ENCODE results near the gene SAFB.

The SAFB gene

DNA sequence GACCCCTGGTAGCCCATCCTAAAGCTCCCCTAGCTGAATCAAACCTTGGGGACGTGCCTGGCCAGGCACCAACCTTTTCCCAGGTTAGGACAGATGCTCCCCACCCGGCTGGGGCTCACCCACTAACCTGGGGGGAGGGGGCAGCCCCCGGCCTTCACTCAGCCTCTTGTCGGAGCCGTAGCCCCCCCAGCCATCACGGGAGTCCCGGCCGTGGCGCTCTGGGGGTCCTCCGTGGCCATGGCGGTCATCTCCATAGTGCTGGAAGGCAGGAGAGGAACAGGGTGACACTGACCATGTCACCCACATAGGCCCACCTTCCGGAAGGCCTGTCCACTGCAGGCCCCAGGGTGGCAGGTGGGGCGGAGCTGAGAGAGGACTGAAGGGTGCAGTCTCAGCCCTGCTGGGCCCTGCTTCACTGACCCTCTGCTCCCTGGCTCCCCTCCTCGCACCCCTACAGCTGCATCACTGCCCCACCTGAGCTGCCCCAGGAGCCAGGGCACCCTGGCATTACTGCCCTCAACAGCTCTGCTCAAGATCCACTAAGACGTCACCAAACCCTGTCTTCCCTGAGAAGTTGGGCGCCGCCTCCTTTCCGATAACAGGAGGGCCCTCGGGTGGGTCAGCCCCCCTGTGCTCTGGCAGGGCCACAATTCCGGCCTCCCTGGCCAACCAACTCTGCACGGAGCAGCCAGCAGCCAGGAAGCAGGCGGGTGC, 32.6 kb upstream of the SAFB start:
- no peak overlapping the region for H3K4me2 ChIP-seq (ENCODE audit: insufficient read depth, low read length)
- H3K79me2 ChIP-seq (ENCODE audit: insufficient read depth, low read length) = no peaks in the 10 kb centered on the region
- H3K27ac ChIP-seq (ENCODE audit: low read length) = no peak overlapping the region
- DNase-seq (no peak), ATAC-seq (ENCODE audit: insufficient read depth, low read depth) (no peak)
- H3K4me3 ChIP-seq (ENCODE audit: low read depth in 1 of 2, low read length in 2 of 2) = no peak overlapping the region
- H3K9ac ChIP-seq (ENCODE audit: low read depth, low read length) = no peak overlapping the region; the same call in 1 of the 2 replicates
- no peaks in the 10 kb centered on the region for H3K27me3 ChIP-seq (ENCODE audit: insufficient read depth, low read length, poor library complexity)
- no peaks in the 10 kb centered on the region for H3K4me1 ChIP-seq (ENCODE audit: insufficient read depth, low read length)
- H3K36me3 ChIP-seq (ENCODE audit: insufficient read depth, low read length) = peaks cover 95% of the 10 kb centered on the region
- TF ChIP-seq, protein P1, sequence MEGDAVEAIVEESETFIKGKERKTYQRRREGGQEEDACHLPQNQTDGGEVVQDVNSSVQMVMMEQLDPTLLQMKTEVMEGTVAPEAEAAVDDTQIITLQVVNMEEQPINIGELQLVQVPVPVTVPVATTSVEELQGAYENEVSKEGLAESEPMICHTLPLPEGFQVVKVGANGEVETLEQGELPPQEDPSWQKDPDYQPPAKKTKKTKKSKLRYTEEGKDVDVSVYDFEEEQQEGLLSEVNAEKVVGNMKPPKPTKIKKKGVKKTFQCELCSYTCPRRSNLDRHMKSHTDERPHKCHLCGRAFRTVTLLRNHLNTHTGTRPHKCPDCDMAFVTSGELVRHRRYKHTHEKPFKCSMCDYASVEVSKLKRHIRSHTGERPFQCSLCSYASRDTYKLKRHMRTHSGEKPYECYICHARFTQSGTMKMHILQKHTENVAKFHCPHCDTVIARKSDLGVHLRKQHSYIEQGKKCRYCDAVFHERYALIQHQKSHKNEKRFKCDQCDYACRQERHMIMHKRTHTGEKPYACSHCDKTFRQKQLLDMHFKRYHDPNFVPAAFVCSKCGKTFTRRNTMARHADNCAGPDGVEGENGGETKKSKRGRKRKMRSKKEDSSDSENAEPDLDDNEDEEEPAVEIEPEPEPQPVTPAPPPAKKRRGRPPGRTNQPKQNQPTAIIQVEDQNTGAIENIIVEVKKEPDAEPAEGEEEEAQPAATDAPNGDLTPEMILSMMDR (IDR thresholded peaks at IDR 0.05; ENCODE audit: borderline replicate concordance, extremely low read depth, low read length, poor library complexity, severe bottlenecking) = no peak
- no peak for TF ChIP-seq EZH2 (IDR thresholded peaks at IDR 0.05; ENCODE audit: borderline replicate concordance, low read depth, low read length, severe bottlenecking)
- peaks cover 59% of the 10 kb centered on the region for H4K20me1 ChIP-seq (ENCODE audit: insufficient read depth, low read length)
- no peaks in the 10 kb centered on the region for H3K9me3 ChIP-seq (ENCODE audit: insufficient read depth, low read length, severe bottlenecking)
- no peak overlapping the region for H2AFZ ChIP-seq (ENCODE audit: low read depth, low read length)

DNA sequence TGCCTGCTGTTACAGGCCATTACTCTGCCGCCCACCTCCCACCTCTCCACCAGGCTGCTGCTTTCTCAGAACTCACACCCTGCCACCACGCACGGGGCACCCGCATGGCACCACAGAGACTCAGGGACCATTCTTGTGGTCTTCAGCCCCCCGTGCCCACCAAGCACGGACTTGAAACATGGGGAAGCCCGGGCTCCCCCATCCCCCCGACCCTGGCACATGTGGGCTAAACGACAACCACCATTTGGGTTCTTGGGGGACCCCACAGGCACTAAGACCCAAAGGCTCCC, 32.1 kb upstream of the SAFB start:
- Histone ChIP-seq H3K27me3 (ENCODE audit: insufficient read depth, low read length, poor library complexity) (no peaks in the 10 kb centered on the region), H3K4me1 (ENCODE audit: insufficient read depth, low read length) (no peaks in the 10 kb centered on the region), H4K20me1 (ENCODE audit: insufficient read depth, low read length) (peaks cover 60% of the 10 kb centered on the region), H3K4me2 (ENCODE audit: insufficient read depth, low read length) (no peak overlapping the region), H3K4me3 (ENCODE audit: low read depth in 1 of 2, low read length in 2 of 2) (no peak overlapping the region), H3K27ac (ENCODE audit: low read length) (no peak overlapping the region), H3K9ac (ENCODE audit: low read depth, low read length) (no peak overlapping the region), H3K9me3 (ENCODE audit: insufficient read depth, low read length, severe bottlenecking) (no peaks in the 10 kb centered on the region), H2AFZ (ENCODE audit: low read depth, low read length) (no peak overlapping the region), H3K36me3 (ENCODE audit: insufficient read depth, low read length) (peaks cover 96% of the 10 kb centered on the region), H3K79me2 (ENCODE audit: insufficient read depth, low read length) (0 out of 2 replicates have a peak, but pooled peaks cover 4% of the 10 kb centered on the region)
- ATAC-seq (ENCODE audit: insufficient read depth, low read depth) = no peak
- DNase-seq = no peak
- TF ChIP-seq, protein P1 (IDR thresholded peaks at IDR 0.05; ENCODE audit: borderline replicate concordance, extremely low read depth, low read length, poor library complexity, severe bottlenecking) = no peak
- no peak for TF ChIP-seq EZH2 (IDR thresholded peaks at IDR 0.05; ENCODE audit: borderline replicate concordance, low read depth, low read length, severe bottlenecking)

DNA sequence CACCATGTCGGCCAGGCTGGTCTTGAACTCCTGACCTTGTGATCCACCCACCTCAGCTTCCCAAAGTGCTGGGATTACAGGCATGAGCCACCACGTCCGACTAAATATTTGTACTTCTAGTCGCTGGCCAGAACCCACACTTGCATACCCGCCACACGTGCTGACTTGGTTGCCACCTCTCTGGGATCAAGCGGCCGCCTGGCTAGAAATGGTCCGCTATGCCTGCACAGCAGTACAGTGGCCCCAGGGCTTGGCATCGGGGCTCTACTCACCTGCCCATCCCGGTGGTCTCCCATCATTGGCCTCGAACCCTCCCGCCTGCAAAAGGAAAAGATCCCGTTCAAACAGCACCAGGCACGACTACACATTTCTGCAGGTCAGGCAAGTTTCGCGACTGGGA, 31.4 kb upstream of the SAFB start:
- DNase-seq = no peak
- Histone ChIP-seq H3K4me1 (ENCODE audit: insufficient read depth, low read length) (no peaks in the 10 kb centered on the region), H3K9me3 (ENCODE audit: insufficient read depth, low read length, severe bottlenecking) (no peaks in the 10 kb centered on the region), H3K79me2 (ENCODE audit: insufficient read depth, low read length) (0 out of 2 replicates have a peak, but pooled peaks cover 4% of the 10 kb centered on the region), H4K20me1 (ENCODE audit: insufficient read depth, low read length) (peaks cover 58% of the 10 kb centered on the region), H3K27ac (ENCODE audit: low read length) (no peak overlapping the region), H2AFZ (ENCODE audit: low read depth, low read length) (no peak overlapping the region), H3K36me3 (ENCODE audit: insufficient read depth, low read length) (peaks cover 98% of the 10 kb centered on the region), H3K27me3 (ENCODE audit: insufficient read depth, low read length, poor library complexity) (no peaks in the 10 kb centered on the region), H3K9ac (ENCODE audit: low read depth, low read length) (no peak overlapping the region), H3K4me2 (ENCODE audit: insufficient read depth, low read length) (no peak overlapping the region), H3K4me3 (ENCODE audit: low read depth in 1 of 2, low read length in 2 of 2) (no peak overlapping the region)
- ATAC-seq (ENCODE audit: insufficient read depth, low read depth) = no peak
- TF ChIP-seq, protein P1 (IDR thresholded peaks at IDR 0.05; ENCODE audit: borderline replicate concordance, extremely low read depth, low read length, poor library complexity, severe bottlenecking) = no peak
- TF ChIP-seq EZH2 (IDR thresholded peaks at IDR 0.05; ENCODE audit: borderline replicate concordance, low read depth, low read length, severe bottlenecking) = no peak

All from DND-41 (cell line).